Dermis blood vessel endothelial cell (primary cell): Measurements from ENCODE around the gene DISC1. TPM values are rescaled to one million over a fixed set of nuclear protein-coding genes. Genes with fewer than 3 reads are reported as not detected.
"Not testable (repeated sequence)": the region's sequence is repeated elsewhere in the genome, so short reads cannot be mapped to it uniquely, and the experiment has no call there.

Experiments
- DNase-seq: peaks from one replicate; pipeline ENCODE4 v3.0.0; 2010
- total RNA-seq: library from RNA; depleted of rRNA; stranded (reverse); fragments of >200 nt; gene quantifications from 2 replicates; pipeline ENCODE4 v1.2.3, GENCODE V29; 2014

The DISC1 gene
- 9.9 and 19.9 TPM in 2 replicates for total RNA-seq

DNA sequence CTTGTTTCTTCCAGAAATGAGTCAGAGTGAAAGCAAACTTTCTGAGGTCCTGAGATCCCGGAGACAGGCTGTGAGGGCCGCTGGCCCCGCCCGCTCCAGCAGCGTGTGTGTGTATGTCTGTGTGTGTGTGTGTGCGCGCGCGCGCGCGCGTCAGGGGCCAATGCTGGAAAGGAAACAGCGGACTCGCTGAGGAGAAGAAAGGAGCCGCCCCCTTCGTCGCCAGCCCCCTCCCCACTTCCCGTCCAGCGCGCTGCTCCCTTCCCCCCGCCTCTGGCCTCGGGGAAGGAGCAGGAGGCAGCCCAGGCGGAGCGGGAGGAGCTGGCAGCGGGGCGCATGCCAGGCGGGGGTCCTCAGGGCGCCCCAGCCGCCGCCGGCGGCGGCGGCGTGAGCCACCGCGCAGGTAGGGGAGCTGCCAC, at the start of gene DISC1:
Gene DISC1 (plus strand): TSS at position 256 of the 416 bp plus-strand sequence. CDS start 78 bp downstream, at position 334.
- peak; percentile 95 for DNase-seq

- no peak for DNase-seq
Measured at GRCh38 chr1:231576804-231577718, 49.5 kb upstream of the DISC1 start.

DNA sequence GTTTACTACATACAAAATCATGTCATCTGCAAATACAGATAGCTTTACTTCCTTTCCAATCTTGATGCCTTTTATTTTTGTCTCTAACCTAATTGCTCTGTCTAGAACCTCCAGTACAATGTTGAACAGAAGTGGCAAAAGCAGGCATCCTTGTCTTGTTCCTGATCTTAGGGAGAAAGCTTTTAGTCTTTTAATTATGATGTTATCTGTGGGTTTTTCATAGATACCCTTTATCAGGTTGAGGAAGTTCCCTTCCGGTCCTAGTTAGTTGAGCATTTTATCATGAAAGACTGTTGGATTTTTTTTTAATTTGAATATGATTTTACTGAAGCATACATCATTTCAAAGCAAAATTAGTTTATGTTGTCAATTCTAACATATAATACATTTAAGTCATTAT, 45.7 kb upstream of the DISC1 start:
- no peak for DNase-seq

- no peak for DNase-seq
Measured at GRCh38 chr1:231581859-231582258, 44.7 kb upstream of the DISC1 start.

- no peak for DNase-seq
Measured at GRCh38 chr1:231583376-231583775, 43.2 kb upstream of the DISC1 start.

DNA sequence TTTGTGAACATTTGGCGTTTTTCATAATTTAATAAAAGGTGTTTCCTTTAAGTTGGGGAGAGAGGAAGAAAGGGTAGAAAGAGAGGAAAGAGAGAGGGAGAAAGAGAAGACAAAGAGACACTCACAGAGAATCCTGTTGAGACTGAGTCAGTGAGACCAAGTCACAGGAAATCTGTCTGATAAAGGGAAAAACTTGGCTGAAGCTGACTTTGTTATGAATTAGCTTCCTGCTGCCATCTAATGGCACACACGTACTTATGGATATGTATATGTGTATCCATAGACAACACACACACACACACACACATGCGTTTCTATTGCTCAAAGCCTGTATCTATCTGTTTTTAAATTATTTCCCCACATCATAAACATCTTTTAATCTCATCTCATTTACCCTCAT, 42.5 kb upstream of the DISC1 start:
- DNase-seq, result peak; percentile 87

- no peak for DNase-seq
Measured at GRCh38 chr1:231584921-231585320, 41.7 kb upstream of the DISC1 start.

DNA sequence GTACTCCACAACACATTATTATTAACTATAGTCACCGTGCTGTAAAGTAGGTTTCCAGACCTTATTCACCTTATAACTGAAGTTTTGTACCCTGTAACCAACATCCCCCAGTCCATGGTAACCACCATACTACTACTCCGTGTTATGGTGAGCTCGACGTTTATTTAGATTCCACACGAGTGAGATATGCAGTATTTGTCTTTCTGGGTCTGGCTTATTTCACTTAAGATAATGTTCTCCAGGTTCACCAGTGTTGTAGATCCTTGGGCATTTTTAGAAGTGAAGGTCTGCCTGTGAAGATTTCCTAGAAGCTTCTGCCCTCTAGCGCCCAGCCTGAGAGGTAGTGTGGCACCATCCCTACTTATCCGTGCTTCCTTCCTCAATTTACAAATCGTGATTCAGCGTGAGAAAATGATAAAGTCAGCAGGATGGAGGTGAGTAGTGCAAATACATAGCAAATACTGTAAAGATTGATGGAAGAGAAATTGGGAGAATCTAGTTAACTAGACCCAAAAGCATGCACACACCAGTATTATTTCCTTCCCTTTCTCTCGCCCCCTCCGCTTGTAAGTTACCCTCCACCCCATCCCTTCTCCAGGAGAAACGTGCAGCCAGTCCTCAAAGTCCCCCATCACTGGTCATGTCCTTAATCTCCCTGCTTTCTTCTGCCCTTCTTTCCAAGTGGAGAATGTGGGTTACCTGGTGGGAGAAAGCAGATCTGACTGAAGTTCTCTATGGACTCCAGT, 36.0 kb upstream of the DISC1 start:
- peak; percentile 88 for DNase-seq

DNA sequence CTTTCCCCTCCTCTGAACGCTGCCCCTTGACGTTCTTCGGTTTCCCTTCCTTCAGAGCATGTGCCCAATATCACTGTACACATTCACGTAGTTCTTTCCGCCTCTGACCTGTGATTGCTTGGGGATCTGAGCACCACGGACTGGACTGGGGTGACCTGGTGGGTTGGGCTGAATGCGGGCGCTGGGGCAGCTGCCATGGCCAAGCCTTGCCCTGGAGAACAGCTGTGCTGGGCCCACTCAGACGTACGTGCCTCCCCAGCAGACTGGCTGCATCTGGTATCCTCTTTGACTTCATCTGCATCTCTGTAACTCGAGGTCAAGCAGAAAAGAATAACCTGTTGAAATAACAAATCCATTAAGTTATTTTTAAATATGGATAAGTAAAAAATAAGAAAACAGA, 35.1 kb upstream of the DISC1 start:
- DNase-seq, result no peak

GRCh38 chr1:231592809-231593208, 33.8 kb upstream of the DISC1 start:
- DNase-seq, result no peak

DNA sequence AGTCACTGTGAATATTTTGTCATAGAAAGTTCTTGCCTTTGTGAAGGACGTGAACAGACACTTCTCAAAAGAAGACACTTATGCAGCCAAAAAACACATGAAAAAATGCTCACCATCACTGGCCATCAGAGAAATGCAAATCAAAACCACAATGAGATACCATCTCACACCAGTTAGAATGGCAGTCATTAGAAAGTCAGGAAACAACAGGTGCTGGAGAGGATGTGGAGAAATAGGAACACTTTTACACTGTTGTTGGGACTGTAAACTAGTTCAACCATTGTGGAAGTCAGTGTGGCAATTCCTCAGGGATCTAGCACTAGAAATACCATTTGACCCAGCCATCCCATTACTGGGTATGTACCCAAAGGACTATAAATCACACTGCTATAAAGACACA, 33.3 kb upstream of the DISC1 start:
- not testable (repeated sequence) for DNase-seq

DNA sequence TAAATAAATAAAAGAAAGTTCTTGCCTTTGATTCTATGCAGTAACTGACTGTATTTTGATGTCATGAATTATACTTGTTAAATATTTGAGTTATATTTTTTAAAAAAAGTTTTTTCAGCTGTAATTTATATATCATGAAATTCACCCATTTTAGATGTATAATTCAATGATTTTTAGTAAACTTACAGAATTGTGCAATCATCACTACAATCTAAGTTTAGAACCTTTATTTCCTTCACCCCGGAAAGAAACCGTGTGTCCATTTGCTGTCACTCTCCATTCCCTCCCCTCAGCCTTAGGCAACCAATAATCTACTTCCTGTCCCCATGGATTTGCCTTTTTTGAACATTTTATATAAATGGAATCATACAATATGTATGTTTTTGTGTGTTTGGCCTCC, 32.5 kb upstream of the DISC1 start:
- DNase-seq, result no peak

GRCh38 chr1:231594749-231595148, 31.8 kb upstream of the DISC1 start:
- DNase-seq, result no peak

GRCh38 chr1:231596337-231596791, 30.2 kb upstream of the DISC1 start:
- DNase-seq, result no peak

- DNase-seq, result no peak
Measured at GRCh38 chr1:231597971-231598370, 28.6 kb upstream of the DISC1 start.

GRCh38 chr1:231600458-231600976, 26.1 kb upstream of the DISC1 start:
- peak; percentile 52 for DNase-seq

DNA sequence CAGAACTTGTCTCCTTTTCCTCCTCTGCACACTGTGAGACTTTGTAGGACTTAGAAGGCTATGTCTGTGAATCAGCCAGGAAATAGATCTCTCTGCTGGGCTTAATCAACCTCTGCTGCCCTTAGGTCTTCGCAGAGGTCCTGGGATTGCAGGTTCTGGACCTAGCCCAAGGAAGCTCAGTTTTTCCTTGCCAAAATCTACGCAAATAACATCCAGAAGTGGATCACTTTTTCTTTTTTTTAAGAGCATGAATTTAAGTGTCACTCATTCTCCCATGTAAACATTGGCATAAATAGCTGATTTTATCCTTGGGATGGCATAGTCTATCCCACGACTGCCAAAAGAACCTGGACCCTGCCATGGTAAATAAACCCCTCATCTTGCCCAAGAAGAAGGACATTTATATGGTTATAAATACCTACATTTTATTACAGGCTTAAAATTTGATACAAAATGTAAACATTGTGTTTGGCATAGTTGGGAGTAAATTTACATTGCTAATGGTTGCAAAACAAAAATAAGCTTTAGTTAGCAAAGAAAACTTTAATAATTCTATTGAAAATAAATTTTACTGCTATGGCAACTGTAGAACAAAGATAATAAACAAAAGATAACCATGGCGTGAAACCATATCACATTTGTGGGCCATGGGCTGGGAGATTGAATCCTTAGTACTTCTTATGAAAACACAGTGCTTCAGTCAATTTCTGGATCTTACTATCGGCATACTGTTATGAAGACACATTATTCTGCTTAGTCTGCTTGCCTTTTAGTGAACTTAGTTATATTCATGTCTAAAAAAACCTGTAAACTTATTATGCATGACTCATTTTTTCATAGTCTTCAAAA, 24.5 kb upstream of the DISC1 start:
- peak; percentile 92 for DNase-seq

DNA sequence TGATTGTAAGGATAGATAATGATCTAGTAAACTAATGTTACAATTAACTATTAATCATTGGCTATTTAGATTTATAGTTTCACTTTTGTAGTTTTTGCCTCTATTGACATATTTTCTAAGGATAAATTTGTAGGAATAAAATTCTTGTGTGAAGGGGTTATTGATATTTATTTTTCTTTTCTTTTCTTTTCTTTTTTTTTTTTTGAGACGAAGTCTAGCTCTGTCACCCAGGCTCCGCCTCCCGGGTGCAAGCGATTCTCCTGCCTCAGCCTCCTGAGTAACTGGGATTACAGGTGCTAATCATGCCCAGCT, 24.0 kb upstream of the DISC1 start:
- no peak for DNase-seq

- DNase-seq, result peak; percentile 80
Measured at GRCh38 chr1:231603598-231604275, 22.9 kb upstream of the DISC1 start.

DNA sequence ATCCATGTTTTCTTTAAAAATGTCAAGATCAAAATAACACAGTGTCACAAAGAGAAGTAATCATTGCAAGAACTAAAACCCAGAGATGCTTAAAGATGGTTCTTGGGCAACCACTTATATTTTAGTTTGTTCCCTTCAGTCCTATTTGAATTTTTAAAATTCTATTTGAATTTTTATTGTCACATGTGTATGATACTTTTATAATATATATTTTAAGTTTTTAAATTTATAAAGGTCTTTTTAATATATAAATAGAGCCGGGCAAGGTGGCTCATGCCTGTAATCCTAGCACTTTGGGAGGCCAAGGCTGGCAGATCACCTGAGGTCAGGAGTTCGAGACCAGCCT, 22.3 kb upstream of the DISC1 start:
- no peak for DNase-seq

DNA sequence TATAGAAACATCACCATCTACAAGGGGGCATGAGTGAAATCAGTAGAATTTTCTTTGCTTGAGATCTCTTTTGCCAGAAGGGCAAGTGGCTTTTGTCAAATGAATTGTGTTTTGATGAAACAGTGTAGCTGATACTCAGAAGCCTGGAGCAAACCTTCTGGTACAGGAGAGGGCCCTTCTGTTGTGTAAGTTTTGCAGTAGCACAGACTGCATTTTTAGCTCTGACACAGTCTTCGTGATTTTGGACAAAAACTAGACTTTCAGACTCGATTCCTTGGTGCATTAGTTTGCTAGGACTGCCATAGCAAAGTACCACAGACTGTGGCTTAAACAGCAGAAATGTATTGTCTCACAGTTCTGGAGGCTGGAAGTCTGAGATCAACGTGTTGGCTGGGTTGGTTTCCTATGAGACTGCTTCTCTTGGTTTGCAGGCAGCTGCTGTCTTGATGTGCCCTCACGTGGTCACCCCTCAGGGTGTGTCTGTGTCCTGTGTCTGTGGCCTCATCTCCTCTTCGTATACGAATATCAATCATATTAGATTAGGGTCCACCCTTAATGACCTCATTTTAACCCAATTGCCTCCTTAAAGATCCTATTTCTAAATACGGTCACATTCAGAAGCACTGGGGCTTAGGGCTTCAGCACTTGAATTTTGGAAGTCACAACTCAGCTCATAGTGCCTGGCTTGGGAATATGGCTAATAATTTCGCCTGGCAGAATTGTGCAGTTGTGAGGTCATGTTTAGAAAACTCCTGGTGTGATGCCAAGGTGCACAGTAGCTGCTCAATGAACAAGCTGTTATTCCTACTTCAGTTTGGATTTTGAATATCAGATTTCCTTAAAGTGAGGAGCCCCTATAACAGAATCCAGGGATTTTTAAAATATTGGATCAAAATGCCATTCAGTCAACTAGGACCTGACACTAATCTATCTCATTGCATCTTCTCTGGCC, 21.2 kb upstream of the DISC1 start:
- no peak for DNase-seq
